SK-N-SH treated with all-trans-retinoic acid at 6 μM for 48 hours (cell line): ENCODE measurements around the gene NTN5.

Experiments used
- ATAC-seq: fragments of 200-7000 bp; cut with Tn5 transposase; 3 replicates; pipeline ENCODE4 v1.9.1; 2020; ENCODE audit warnings: mild to moderate bottlenecking, moderate library complexity
- ARNTL ChIP-seq: fragments of 450-650 bp; formaldehyde crosslinking; IDR thresholded peaks from 2 replicates; pipeline ENCODE4 v1.5.0; 2020; ENCODE audit warnings: low read depth, mild to moderate bottlenecking, moderate library complexity, borderline replicate concordance
- BACH2 ChIP-seq: fragments of 250-450 bp; sonication (Bioruptor Pico); IDR thresholded peaks from 2 replicates; pipeline ENCODE4 v1.9.0; 2021; ENCODE audit warnings: mild to moderate bottlenecking, borderline replicate concordance
- CSDC2 ChIP-seq: fragments of 250-450 bp; sonication (Bioruptor Pico); IDR thresholded peaks from 2 replicates; pipeline ENCODE4 v1.5.0; 2020; ENCODE audit warnings: mild to moderate bottlenecking, moderate library complexity
- ESRRG ChIP-seq: fragments of 250-450 bp; sonication (Bioruptor Pico); IDR thresholded peaks from 2 replicates; pipeline ENCODE4 v1.6.1; 2021; ENCODE audit warnings: mild to moderate bottlenecking
- GLIS3 ChIP-seq: fragments of 250-450 bp; sonication (Bioruptor Pico); IDR thresholded peaks from 2 replicates; pipeline ENCODE4 v1.5.0; 2020; ENCODE audit warnings: mild to moderate bottlenecking, moderate library complexity
- ISL1 ChIP-seq: fragments of 250-450 bp; sonication (Bioruptor Pico); IDR thresholded peaks from 2 replicates; pipeline ENCODE4 v2.1.2; 2022; ENCODE audit warnings: mild to moderate bottlenecking, moderate library complexity
- OSR1 ChIP-seq: fragments of 250-450 bp; sonication (Bioruptor Pico); IDR thresholded peaks from 2 replicates; pipeline ENCODE4 v1.8.0; 2022; ENCODE audit warnings: moderate library complexity, mild to moderate bottlenecking, inconsistent platforms
- PPARA ChIP-seq: fragments of 250-450 bp; sonication (Bioruptor Pico); IDR thresholded peaks from 2 replicates; pipeline ENCODE4 v1.5.0; 2020; ENCODE audit warnings: mild to moderate bottlenecking, borderline replicate concordance
- RARB ChIP-seq: fragments of 250-450 bp; sonication (Bioruptor Pico); IDR thresholded peaks from 2 replicates; pipeline ENCODE4 v1.8.0; 2021; ENCODE audit warnings: mild to moderate bottlenecking, moderate library complexity
- SNAI2 ChIP-seq: fragments of 250-450 bp; sonication (Bioruptor Pico); IDR thresholded peaks from 2 replicates; pipeline ENCODE4 v1.5.0; 2020; ENCODE audit warnings: mild to moderate bottlenecking, moderate library complexity
- TOX ChIP-seq: fragments of 250-450 bp; sonication (Bioruptor Pico); IDR thresholded peaks from 2 replicates; pipeline ENCODE4 v1.8.0; 2021; ENCODE audit warnings: mild to moderate bottlenecking, moderate library complexity, borderline replicate concordance
- ZC3H10 ChIP-seq: fragments of 250-450 bp; sonication (Bioruptor Pico); IDR thresholded peaks from 2 replicates; pipeline ENCODE4 v1.5.1; 2021; ENCODE audit warnings: mild to moderate bottlenecking, moderate library complexity
- ZFP3 ChIP-seq: fragments of 250-450 bp; sonication (Bioruptor Pico); IDR thresholded peaks from 2 replicates; pipeline ENCODE4 v1.5.0; 2020; ENCODE audit warnings: mild to moderate bottlenecking, moderate library complexity
- ZFP30 ChIP-seq: fragments of 450-650 bp; formaldehyde crosslinking; IDR thresholded peaks from 2 replicates; pipeline ENCODE4 v1.5.0; 2022; ENCODE audit warnings: mild to moderate bottlenecking, moderate library complexity
- ZNF565 ChIP-seq: fragments of 450-650 bp; formaldehyde crosslinking; conservative IDR thresholded peaks from 2 replicates; pipeline ENCODE4 v1.5.0; 2020; ENCODE audit warnings: low read depth, mild to moderate bottlenecking, moderate library complexity
- ZNF70 ChIP-seq: fragments of 450-650 bp; formaldehyde crosslinking; IDR thresholded peaks from 2 replicates; pipeline ENCODE4 v1.5.0; 2020; ENCODE audit warnings: mild to moderate bottlenecking, moderate library complexity
- ZNF8 ChIP-seq: fragments of 450-650 bp; formaldehyde crosslinking; IDR thresholded peaks from 2 replicates; pipeline ENCODE4 v1.5.0; 2020; ENCODE audit warnings: mild to moderate bottlenecking, moderate library complexity
- TF ChIP-seq, protein P1 (sequence below): fragments of 250-450 bp; sonication (Bioruptor Pico); IDR thresholded peaks from 2 replicates; pipeline ENCODE4 v1.8.0; 2020; ENCODE audit warnings: mild to moderate bottlenecking, moderate library complexity, borderline replicate concordance
- TF ChIP-seq, protein P2 (sequence below): fragments of 250-450 bp; sonication (Bioruptor Pico); IDR thresholded peaks from 2 replicates; pipeline ENCODE4 v1.8.0; 2021; ENCODE audit warnings: low read depth, mild to moderate bottlenecking, moderate library complexity, borderline replicate concordance
- TF ChIP-seq, protein P3 (sequence below): fragments of 250-450 bp; sonication (Bioruptor Pico); IDR thresholded peaks from 2 replicates; pipeline ENCODE4 v1.5.0; 2020; ENCODE audit warnings: mild to moderate bottlenecking, moderate library complexity
- TF ChIP-seq, protein P4 (sequence below): fragments of 250-450 bp; sonication (Bioruptor Pico); IDR thresholded peaks from 2 replicates; pipeline ENCODE4 v1.5.1; 2021; ENCODE audit warnings: mild to moderate bottlenecking, moderate library complexity
- TF ChIP-seq, protein P5 (sequence below): fragments of 250-450 bp; sonication (Bioruptor Pico); IDR thresholded peaks from 2 replicates; pipeline ENCODE4 v1.5.1; 2020; ENCODE audit warnings: low read depth, mild to moderate bottlenecking, moderate library complexity

Gene NTN5

DNA sequence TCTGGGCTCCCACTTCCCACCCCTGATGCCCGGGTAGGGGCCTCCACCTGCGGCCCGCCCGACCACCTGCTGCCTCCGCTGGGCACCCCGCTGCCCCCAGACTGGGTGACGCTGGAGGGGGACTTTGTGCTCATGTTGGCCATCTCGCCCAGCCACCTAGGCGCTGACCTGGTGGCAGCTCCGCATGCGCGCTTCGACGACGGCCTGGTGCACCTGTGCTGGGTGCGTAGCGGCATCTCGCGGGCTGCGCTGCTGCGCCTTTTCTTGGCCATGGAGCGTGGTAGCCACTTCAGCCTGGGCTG lies 43.6 kb downstream of the NTN5 start (continued):
- TF ChIP-seq, protein P1, sequence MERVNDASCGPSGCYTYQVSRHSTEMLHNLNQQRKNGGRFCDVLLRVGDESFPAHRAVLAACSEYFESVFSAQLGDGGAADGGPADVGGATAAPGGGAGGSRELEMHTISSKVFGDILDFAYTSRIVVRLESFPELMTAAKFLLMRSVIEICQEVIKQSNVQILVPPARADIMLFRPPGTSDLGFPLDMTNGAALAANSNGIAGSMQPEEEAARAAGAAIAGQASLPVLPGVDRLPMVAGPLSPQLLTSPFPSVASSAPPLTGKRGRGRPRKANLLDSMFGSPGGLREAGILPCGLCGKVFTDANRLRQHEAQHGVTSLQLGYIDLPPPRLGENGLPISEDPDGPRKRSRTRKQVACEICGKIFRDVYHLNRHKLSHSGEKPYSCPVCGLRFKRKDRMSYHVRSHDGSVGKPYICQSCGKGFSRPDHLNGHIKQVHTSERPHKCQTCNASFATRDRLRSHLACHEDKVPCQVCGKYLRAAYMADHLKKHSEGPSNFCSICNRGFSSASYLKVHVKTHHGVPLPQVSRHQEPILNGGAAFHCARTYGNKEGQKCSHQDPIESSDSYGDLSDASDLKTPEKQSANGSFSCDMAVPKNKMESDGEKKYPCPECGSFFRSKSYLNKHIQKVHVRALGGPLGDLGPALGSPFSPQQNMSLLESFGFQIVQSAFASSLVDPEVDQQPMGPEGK (CRISPR knock-in tag) = no peak

DNA sequence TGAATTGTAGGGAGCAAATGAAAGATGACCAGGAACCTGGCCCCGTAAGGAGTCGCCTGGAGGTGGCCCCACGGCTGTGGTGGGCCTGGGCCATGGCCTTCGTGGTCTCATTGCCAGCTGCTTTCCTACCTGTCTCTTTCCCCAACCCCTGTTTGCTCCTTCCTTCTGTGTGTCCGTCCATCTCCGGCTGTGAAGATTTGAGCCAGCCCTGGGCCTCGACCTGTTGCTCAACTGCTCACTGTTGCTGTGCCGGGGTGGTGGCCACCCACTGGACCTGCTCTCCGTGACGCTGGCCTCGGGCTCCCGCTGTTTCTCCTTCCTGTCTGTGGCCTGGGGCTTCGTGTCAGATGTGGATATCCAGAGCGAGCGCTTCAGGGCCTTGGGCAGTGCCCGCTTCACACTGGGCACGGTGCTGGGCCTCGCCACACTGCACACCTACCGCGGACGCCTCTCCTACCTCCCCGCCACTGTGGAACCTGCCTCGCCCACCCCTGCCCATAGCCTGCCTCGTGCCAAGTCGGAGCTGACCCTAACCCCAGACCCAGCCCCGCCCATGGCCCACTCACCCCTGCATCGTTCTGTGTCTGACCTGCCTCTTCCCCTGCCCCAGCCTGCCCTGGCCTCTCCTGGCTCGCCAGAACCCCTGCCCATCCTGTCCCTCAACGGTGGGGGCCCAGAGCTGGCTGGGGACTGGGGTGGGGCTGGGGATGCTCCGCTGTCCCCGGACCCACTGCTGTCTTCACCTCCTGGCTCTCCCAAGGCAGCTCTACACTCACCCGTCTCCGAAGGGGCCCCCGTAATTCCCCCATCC lies 44.1 kb downstream of the NTN5 start:
- TF ChIP-seq ZNF70 (CRISPR knock-in tag) (no peak), ZFP30 (CRISPR knock-in tag) (no peak), TOX (no peak), BACH2 (CRISPR knock-in tag) (no peak), ISL1 (no peak), ZNF565 (no peak), ARNTL (CRISPR knock-in tag) (no peak), OSR1 (CRISPR knock-in tag) (no peak), RARB (CRISPR knock-in tag) (no peak), ZC3H10 (CRISPR knock-in tag) (no peak), CSDC2 (CRISPR knock-in tag) (no peak), PPARA (CRISPR knock-in tag) (no peak), ESRRG (CRISPR knock-in tag) (no peak), ZFP3 (CRISPR knock-in tag) (no peak), GLIS3 (CRISPR knock-in tag) (no peak), SNAI2 (CRISPR knock-in tag) (no peak)
- TF ChIP-seq, protein P2, sequence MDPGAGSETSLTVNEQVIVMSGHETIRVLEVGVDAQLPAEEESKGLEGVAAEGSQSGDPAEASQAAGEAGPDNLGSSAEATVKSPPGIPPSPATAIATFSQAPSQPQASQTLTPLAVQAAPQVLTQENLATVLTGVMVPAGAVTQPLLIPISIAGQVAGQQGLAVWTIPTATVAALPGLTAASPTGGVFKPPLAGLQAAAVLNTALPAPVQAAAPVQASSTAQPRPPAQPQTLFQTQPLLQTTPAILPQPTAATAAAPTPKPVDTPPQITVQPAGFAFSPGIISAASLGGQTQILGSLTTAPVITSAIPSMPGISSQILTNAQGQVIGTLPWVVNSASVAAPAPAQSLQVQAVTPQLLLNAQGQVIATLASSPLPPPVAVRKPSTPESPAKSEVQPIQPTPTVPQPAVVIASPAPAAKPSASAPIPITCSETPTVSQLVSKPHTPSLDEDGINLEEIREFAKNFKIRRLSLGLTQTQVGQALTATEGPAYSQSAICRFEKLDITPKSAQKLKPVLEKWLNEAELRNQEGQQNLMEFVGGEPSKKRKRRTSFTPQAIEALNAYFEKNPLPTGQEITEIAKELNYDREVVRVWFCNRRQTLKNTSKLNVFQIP (CRISPR knock-in tag) = no peak
- TF ChIP-seq, protein P3, sequence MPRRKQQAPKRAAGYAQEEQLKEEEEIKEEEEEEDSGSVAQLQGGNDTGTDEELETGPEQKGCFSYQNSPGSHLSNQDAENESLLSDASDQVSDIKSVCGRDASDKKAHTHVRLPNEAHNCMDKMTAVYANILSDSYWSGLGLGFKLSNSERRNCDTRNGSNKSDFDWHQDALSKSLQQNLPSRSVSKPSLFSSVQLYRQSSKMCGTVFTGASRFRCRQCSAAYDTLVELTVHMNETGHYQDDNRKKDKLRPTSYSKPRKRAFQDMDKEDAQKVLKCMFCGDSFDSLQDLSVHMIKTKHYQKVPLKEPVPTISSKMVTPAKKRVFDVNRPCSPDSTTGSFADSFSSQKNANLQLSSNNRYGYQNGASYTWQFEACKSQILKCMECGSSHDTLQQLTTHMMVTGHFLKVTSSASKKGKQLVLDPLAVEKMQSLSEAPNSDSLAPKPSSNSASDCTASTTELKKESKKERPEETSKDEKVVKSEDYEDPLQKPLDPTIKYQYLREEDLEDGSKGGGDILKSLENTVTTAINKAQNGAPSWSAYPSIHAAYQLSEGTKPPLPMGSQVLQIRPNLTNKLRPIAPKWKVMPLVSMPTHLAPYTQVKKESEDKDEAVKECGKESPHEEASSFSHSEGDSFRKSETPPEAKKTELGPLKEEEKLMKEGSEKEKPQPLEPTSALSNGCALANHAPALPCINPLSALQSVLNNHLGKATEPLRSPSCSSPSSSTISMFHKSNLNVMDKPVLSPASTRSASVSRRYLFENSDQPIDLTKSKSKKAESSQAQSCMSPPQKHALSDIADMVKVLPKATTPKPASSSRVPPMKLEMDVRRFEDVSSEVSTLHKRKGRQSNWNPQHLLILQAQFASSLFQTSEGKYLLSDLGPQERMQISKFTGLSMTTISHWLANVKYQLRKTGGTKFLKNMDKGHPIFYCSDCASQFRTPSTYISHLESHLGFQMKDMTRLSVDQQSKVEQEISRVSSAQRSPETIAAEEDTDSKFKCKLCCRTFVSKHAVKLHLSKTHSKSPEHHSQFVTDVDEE (CRISPR knock-in tag) = no peak
- TF ChIP-seq, protein P4, sequence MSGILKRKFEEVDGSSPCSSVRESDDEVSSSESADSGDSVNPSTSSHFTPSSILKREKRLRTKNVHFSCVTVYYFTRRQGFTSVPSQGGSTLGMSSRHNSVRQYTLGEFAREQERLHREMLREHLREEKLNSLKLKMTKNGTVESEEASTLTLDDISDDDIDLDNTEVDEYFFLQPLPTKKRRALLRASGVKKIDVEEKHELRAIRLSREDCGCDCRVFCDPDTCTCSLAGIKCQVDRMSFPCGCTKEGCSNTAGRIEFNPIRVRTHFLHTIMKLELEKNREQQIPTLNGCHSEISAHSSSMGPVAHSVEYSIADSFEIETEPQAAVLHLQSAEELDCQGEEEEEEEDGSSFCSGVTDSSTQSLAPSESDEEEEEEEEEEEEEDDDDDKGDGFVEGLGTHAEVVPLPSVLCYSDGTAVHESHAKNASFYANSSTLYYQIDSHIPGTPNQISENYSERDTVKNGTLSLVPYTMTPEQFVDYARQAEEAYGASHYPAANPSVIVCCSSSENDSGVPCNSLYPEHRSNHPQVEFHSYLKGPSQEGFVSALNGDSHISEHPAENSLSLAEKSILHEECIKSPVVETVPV = no peak
- TF ChIP-seq, protein P5, sequence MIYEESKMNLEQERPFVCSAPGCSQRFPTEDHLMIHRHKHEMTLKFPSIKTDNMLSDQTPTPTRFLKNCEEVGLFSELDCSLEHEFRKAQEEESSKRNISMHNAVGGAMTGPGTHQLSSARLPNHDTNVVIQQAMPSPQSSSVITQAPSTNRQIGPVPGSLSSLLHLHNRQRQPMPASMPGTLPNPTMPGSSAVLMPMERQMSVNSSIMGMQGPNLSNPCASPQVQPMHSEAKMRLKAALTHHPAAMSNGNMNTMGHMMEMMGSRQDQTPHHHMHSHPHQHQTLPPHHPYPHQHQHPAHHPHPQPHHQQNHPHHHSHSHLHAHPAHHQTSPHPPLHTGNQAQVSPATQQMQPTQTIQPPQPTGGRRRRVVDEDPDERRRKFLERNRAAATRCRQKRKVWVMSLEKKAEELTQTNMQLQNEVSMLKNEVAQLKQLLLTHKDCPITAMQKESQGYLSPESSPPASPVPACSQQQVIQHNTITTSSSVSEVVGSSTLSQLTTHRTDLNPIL (CRISPR knock-in tag) = no peak
- ATAC-seq = no peak

DNA sequence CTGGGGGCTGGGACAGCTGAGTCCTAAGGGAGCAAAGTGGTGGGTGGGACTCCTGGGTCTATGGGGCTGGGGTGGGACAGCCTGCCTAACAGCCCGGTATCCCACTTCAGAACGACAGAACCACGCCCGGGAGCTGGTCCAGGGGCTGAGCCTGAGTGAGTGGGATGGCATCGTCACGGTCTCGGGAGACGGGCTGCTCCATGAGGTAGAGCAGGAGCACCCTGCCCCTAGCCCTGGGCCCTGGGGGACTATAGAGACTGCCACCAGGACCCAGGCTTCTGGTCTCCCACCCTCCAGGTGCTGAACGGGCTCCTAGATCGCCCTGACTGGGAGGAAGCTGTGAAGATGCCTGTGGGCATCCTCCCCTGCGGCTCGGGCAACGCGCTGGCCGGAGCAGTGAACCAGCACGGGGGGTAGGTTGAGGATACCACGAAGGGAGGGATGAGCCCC lies 44.9 kb downstream of the NTN5 start:
- ATAC-seq = no peak
- no peak for TF ChIP-seq OSR1 (CRISPR knock-in tag)
- TF ChIP-seq, protein P5 (CRISPR knock-in tag) = no peak
- TF ChIP-seq ZNF565 = no peak
- no peak for TF ChIP-seq ZFP30 (CRISPR knock-in tag)
- TF ChIP-seq ZNF8 (CRISPR knock-in tag) = no peak
- TF ChIP-seq, protein P1 (CRISPR knock-in tag) = no peak
- TF ChIP-seq, protein P3 (CRISPR knock-in tag) = no peak
- TF ChIP-seq PPARA (CRISPR knock-in tag) = no peak
- TF ChIP-seq TOX = no peak
- no peak for TF ChIP-seq ARNTL (CRISPR knock-in tag)
- no peak for TF ChIP-seq ZFP3 (CRISPR knock-in tag)
- no peak for TF ChIP-seq ZC3H10 (CRISPR knock-in tag)
